Smooth muscle cell (in vitro differentiated cells): ENCODE data around the gene MYG1. TPM values are rescaled to one million over a fixed set of nuclear protein-coding genes. Genes with fewer than 3 reads are reported as not detected.
A peak's percentile ranks its signal among the peaks of the same experiment; 100 is the strongest.

ENCODE experiments used
- DNase-seq: peaks from one replicate; lab custom pipeline; 2025; ENCODE audit not compliant: unreplicated experiment; lab: John Stamatoyannopoulos, UW
- H2AFZ ChIP-seq: fragments of 200-600 bp; sonication (generic); 2 replicates; pipeline ENCODE4 v1.6.0; 2016; ENCODE audit warnings: antibody characterized with exemption, low read depth, mild to moderate bottlenecking
- H3F3A ChIP-seq: fragments of 200-600 bp; sonication (generic); 2 replicates; pipeline ENCODE4 v1.6.0; 2017; ENCODE audit warnings: antibody characterized with exemption, low read depth
- H3K27ac ChIP-seq: fragments of 200-600 bp; sonication (generic); 2 replicates; pipeline ENCODE4 v1.5.1; 2016; ENCODE audit warnings: low read depth, mild to moderate bottlenecking
- H3K27me3 ChIP-seq: fragments of 200-600 bp; sonication (generic); 2 replicates; pipeline ENCODE4 v1.6.1; 2016; ENCODE audit warnings: low read depth, mild to moderate bottlenecking
- H3K36me3 ChIP-seq: fragments of 200-600 bp; sonication (generic); 2 replicates; pipeline ENCODE4 v1.5.1; 2016; ENCODE audit warnings: low read depth
- H3K4me1 ChIP-seq: fragments of 200-600 bp; sonication (generic); 2 replicates; pipeline ENCODE4 v1.5.1; 2016; ENCODE audit warnings: low read depth
- H3K4me2 ChIP-seq: fragments of 200-600 bp; sonication (generic); 2 replicates; pipeline ENCODE4 v1.6.0; 2016; ENCODE audit warnings: mild to moderate bottlenecking
- H3K4me3 ChIP-seq: fragments of 200-600 bp; sonication (generic); 2 replicates; pipeline ENCODE4 v1.5.1; 2016; ENCODE audit warnings: mild to moderate bottlenecking
- H3K79me2 ChIP-seq: fragments of 200-600 bp; sonication (generic); 2 replicates; pipeline ENCODE4 v1.6.0; 2016; ENCODE audit warnings: low read depth, mild to moderate bottlenecking
- H3K9ac ChIP-seq: fragments of 200-600 bp; sonication (generic); 2 replicates; pipeline ENCODE4 v1.6.0; 2016; ENCODE audit warnings: low read depth
- H3K9me3 ChIP-seq: fragments of 200-600 bp; sonication (generic); replicated peaks from 2 replicates; pipeline ENCODE4 v1.5.1; 2016; ENCODE audit warnings: low read depth
- H4K20me1 ChIP-seq: fragments of 200-600 bp; sonication (generic); 2 replicates; pipeline ENCODE4 v1.6.0; 2016; ENCODE audit warnings: low read depth
- WGBS: methylation state at CpG from one replicate; pipeline ENCODE4 v1.1.7; 2016; ENCODE audit warnings: low lambda C conversion rate; 5-methylcytosine and 5-hydroxymethylcytosine counted together
- polyA plus RNA-seq: library from polyadenylated mRNA; unstranded; fragments of >200 nt; fragmentation: Nextera tagmentation; extraction: Ambion mirVana; gene quantifications from 2 replicates; pipeline ENCODE4 v1.2.1, GENCODE V29; 2016
- total RNA-seq: library from RNA; depleted of rRNA; stranded (reverse); fragments of >200 nt; gene quantifications from 2 replicates; pipeline ENCODE4 v1.2.3, GENCODE V29; 2014
- TF ChIP-seq, protein P1 (sequence below): fragments of 200-600 bp; sonication (generic); IDR thresholded peaks from 2 replicates; pipeline ENCODE4 v1.5.1; 2017; ENCODE audit warnings: borderline replicate concordance, mild to moderate bottlenecking, antibody characterized with exemption; ENCODE audit not compliant: insufficient read depth, poor library complexity, severe bottlenecking

The MYG1 gene
- total and polyA plus RNA-seq, 2 experiments from 2014 or later = 30.8 to 56.9 TPM

DNA sequence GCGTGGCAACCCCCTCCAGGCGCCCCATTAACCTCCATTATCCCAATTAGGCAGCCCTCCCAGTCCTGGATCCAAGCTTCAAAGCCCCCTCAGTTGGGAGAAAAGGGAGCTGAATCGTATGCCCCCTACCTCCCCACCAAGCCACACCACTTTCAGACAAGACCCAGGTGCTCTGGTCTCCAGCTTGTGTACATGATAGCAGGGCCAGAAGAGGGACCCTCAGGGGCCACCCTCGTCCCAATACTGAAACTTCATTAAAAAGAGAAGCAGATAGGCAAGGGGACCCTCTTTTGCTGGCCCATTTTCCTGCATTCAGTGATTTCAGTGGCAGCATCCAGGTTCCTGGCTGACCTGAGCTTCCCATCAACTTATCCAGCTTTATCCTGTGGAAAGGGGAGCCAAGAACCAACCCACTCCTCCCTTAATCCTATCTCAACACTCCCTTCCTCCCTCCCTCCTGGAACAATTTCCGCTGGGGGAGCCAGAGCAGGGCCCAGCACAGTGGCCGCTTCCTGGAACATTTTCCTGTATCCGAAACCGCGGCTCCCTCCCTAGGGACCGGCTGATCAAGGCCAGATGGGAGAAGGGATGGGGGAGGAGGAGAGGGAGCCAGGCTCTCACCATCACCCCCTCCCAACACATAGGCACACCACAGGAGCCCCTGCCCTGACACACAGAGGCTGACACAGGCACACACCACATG is 46.1 kb downstream of the MYG1 start:
- H3K27ac ChIP-seq = peak overlapping the region; percentile 16
- H3K4me2 ChIP-seq = peak overlapping the region; percentile 90
- peak overlapping the region; percentile 49 for H2AFZ ChIP-seq
- H3K4me3 ChIP-seq = peak overlapping the region; percentile 59
- TF ChIP-seq, protein P1, sequence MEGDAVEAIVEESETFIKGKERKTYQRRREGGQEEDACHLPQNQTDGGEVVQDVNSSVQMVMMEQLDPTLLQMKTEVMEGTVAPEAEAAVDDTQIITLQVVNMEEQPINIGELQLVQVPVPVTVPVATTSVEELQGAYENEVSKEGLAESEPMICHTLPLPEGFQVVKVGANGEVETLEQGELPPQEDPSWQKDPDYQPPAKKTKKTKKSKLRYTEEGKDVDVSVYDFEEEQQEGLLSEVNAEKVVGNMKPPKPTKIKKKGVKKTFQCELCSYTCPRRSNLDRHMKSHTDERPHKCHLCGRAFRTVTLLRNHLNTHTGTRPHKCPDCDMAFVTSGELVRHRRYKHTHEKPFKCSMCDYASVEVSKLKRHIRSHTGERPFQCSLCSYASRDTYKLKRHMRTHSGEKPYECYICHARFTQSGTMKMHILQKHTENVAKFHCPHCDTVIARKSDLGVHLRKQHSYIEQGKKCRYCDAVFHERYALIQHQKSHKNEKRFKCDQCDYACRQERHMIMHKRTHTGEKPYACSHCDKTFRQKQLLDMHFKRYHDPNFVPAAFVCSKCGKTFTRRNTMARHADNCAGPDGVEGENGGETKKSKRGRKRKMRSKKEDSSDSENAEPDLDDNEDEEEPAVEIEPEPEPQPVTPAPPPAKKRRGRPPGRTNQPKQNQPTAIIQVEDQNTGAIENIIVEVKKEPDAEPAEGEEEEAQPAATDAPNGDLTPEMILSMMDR = no peak
- no peaks in the 10 kb centered on the region for H3K79me2 ChIP-seq
- no peaks in the 10 kb centered on the region for H3K27me3 ChIP-seq
- peaks cover 11% of the 10 kb centered on the region for H3F3A ChIP-seq
- no peak overlapping the region for H3K9ac ChIP-seq
- no peaks in the 10 kb centered on the region for H3K9me3 ChIP-seq
- no peak for DNase-seq
- H3K36me3 ChIP-seq = no peaks in the 10 kb centered on the region
- H3K4me1 ChIP-seq = peaks cover 9% of the 10 kb centered on the region
- 12% methylated on average over 8 of the region's 10 CpGs for WGBS
- no peaks in the 10 kb centered on the region for H4K20me1 ChIP-seq

DNA sequence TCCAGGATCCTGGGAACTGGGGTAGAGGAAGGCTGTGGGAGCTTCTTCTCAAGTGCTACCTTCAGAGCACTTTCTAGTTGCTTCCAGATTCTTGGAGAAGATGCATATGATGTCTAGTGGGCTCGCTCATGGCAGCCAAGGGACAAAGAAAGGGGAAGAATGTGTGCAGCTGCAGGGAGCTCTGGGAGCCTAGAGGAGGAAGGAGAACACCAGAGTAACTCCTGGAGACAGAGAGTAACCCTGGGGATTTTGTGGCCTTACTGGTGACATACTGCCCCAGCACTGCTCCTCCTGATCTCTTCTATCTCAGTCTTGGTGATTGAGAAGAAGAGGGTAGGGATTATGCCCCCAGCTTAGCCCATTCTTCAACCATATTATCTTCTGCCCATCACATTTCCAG is 47.0 kb downstream of the MYG1 start:
- no peak overlapping the region for H3K4me3 ChIP-seq
- peaks cover 5% of the 10 kb centered on the region for H3F3A ChIP-seq
- no peak overlapping the region for H3K27ac ChIP-seq
- H4K20me1 ChIP-seq = no peaks in the 10 kb centered on the region
- no peak overlapping the region for H3K4me2 ChIP-seq
- peaks cover 9% of the 10 kb centered on the region for H3K4me1 ChIP-seq
- H2AFZ ChIP-seq = no peak overlapping the region
- WGBS = 94% methylated on average over 1 of the region's 1 CpG
- H3K9me3 ChIP-seq = no peaks in the 10 kb centered on the region
- H3K27me3 ChIP-seq = no peaks in the 10 kb centered on the region
- TF ChIP-seq, protein P1 = no peak
- H3K9ac ChIP-seq = no peak overlapping the region
- no peaks in the 10 kb centered on the region for H3K79me2 ChIP-seq
- no peaks in the 10 kb centered on the region for H3K36me3 ChIP-seq
- no peak for DNase-seq

DNA sequence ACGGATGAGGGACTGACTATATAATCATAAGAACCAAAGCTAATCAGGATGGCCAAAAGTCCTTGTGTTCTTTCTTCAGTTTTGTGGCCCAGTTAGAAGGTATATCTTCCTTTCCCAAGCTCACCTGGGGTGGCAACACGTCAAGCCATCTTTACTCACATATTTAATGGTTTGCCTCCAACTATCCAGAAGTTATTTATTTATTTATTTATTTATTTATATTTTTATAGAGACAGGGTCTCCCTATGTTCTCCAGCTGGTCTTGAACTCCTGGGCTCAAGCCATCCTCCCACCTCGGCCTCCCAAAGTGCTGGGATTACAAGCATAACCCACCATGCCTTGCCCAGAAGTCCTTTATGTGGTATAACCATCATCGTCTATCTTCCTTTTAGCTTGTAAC is 48.4 kb downstream of the MYG1 start:
- no peak overlapping the region for H3K27ac ChIP-seq
- no peak overlapping the region for H3K4me2 ChIP-seq
- H3K4me1 ChIP-seq = peaks cover 9% of the 10 kb centered on the region
- no peaks in the 10 kb centered on the region for H3K9me3 ChIP-seq
- no peak overlapping the region for H2AFZ ChIP-seq
- H3K36me3 ChIP-seq = no peaks in the 10 kb centered on the region
- no peaks in the 10 kb centered on the region for H3K79me2 ChIP-seq
- H4K20me1 ChIP-seq = no peaks in the 10 kb centered on the region
- H3K9ac ChIP-seq = no peak overlapping the region
- peaks cover 5% of the 10 kb centered on the region for H3F3A ChIP-seq
- TF ChIP-seq, protein P1 = no peak
- H3K4me3 ChIP-seq = no peak overlapping the region
- over 99% methylated on average over 4 of the region's 4 CpGs for WGBS
- no peaks in the 10 kb centered on the region for H3K27me3 ChIP-seq
- no peak for DNase-seq
